Esophagus muscularis mucosa (tissue), 4 donors: Measurements from ENCODE around the gene CTSH. TPM values are rescaled to one million over a fixed set of nuclear protein-coding genes. Genes with fewer than 3 reads are reported as not detected.

Experiments used
- small RNA-seq, 3 donors: library from RNA; depleted of rRNA; stranded (forward); fragments of <200 nt; gene quantifications; one replicate each; pipeline ENCODE3, GENCODE V24; 2016
- total RNA-seq, 4 donors: library from RNA; depleted of rRNA; stranded (reverse); fragments of >200 nt; gene quantifications; one replicate each; pipeline versions ENCODE4 v1.1.0 to v1.2.1, GENCODE V29; 2016

Gene CTSH
- total RNA-seq, 4 donors from 2014 or later: 56.1 to 114 (median 74.9) TPM

Small RNAs within 50 kb of the gene (small RNA-seq; reads per million reads assigned to genes)
- 0 reads per million in 3 donors for gene RNU6-415P

Other genes with a start within 250 kb of the CTSH start
- 1 to 10 TPM; 2.0 to 4.6 (median 2.3) TPM for gene ADAMTS7, start 133.6 kb downstream of the CTSH start, total RNA-seq
- gene MORF4L1, start 72.2 kb downstream of the CTSH start, total RNA-seq: 100 to 1,000 TPM; 371 to 476 (median 392) TPM
- gene RASGRF1, start 145.7 kb upstream of the CTSH start, total RNA-seq: under 1 TPM in 2 of 4 donors, not detected in 2; 0.17 to 0.23 TPM